Lower leg skin (tissue), 3 donors: Measurements from ENCODE around the gene MYO1B.

Experiments
- CTCF ChIP-seq, 3 donors: fragments of 450-650 bp; IDR thresholded peaks; one replicate each; pipeline ENCODE4 v1.5.1; 2016; ENCODE audit warnings: antibody characterized with exemption in 3 of 3, mild to moderate bottlenecking in 3 of 3, moderate library complexity in 2 of 3
- POLR2A ChIP-seq, 2 donors: fragments of 450-650 bp; IDR thresholded peaks; one replicate each; pipeline ENCODE4 v1.6.1; 2016 to 2017; ENCODE audit warnings: antibody characterized with exemption in 2 of 2, mild to moderate bottlenecking in 1 of 2, moderate library complexity in 1 of 2

GRCh38 chr2:191452065-191452464, 206.9 kb downstream of the MYO1B start:
- TF ChIP-seq CTCF (IDR thresholded peaks at IDR 0.05) (no peak), POLR2A (IDR thresholded peaks at IDR 0.05) (no peak)
